GM12874 (cell line): Measurements from ENCODE around the gene DNER.

Experiments
- CTCF ChIP-seq: IDR thresholded peaks from 2 replicates; pipeline ENCODE4 v1.5.1; 2011; ENCODE audit warnings: low read depth, mild to moderate bottlenecking, control low read depth, low read length, moderate library complexity; ENCODE audit not compliant: insufficient read depth

Gene DNER

GRCh38 chr2:229646186-229646723 is 68.1 kb downstream of the DNER start:
- TF ChIP-seq CTCF, result no peak

GRCh38 chr2:229642371-229642770 is 72.0 kb downstream of the DNER start:
- TF ChIP-seq CTCF, result no peak

- no peak for TF ChIP-seq CTCF
These were observed 72.7 kb downstream of the DNER start for GRCh38 chr2:229641676-229642075.

GRCh38 chr2:229640636-229641035 is 73.7 kb downstream of the DNER start:
- no peak for TF ChIP-seq CTCF

- TF ChIP-seq CTCF, result no peak
These were observed 77.8 kb downstream of the DNER start for GRCh38 chr2:229636571-229636970.

GRCh38 chr2:229635371-229635680 is 79.0 kb downstream of the DNER start:
- no peak for TF ChIP-seq CTCF

GRCh38 chr2:229634601-229635370 is 79.6 kb downstream of the DNER start:
- TF ChIP-seq CTCF, result no peak
